ENCODE data around the gene GKN1.

The GKN1 gene

DNA sequence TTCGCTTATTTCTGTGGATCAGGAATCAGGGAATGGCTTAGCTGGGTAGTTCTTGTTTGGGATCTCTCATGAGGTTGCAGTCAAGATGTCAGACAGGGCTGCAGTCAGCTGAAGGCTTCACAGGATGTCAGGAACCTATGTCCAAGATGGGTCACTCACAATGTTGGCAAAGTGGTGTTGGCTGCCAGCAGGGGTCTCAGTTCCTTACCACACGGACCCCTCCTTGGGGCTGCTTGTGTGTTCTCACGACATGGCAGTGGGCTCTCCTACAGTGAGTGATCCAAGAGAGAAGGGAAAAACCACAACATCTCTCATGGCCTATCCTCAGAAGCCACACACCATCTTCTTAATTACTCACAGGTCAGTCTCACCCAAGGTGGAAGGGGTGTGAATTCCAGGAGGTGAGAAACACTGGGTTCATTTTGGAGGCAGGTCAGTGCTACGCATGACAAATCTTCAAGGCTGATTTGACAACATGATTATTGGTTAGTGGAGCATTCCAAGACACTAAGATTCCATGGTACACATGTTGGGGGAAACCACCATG is 37.2 kb downstream of the GKN1 start:
- DNase-seq = no peak

DNA sequence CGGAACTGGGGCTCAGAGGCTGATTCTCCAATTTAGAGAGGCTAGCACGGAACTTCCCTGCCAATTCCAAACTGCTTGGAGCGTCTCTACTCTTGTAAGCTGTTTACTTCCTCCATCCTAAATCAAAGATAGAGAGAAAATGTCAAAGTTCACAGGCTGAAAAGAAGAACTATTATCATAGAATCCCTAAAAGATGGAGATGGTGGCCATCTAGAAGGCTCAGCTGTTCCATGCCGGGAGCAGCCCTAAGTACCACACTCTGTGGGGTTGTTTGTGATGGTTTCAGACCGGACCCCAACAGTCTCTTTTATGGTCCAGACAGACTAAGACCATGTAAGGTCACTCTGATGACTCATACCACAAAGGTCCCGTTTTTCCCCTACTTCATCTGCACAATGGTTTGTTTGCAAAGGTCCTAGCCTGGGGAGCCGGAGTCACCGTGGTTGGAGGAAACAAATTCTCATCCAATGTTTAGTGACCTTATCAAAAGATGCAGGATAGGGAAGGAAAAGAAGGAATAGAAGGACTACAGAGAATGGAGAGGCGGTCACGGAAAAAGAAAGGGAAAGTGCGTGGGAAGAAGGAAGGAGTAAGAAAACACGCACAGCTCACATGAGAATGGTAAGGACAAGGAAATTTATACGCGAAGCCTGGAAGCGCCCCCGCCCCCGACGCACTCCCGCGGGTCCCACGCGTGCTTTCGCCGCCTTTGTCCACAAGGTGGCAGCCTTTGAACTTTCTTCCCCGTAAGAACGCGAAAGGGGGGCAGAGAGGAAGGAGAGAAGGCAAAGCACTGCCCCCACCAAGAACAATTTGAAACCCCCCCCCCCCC is 38.1 kb downstream of the GKN1 start:
- DNase-seq = peak; percentile 51

DNA sequence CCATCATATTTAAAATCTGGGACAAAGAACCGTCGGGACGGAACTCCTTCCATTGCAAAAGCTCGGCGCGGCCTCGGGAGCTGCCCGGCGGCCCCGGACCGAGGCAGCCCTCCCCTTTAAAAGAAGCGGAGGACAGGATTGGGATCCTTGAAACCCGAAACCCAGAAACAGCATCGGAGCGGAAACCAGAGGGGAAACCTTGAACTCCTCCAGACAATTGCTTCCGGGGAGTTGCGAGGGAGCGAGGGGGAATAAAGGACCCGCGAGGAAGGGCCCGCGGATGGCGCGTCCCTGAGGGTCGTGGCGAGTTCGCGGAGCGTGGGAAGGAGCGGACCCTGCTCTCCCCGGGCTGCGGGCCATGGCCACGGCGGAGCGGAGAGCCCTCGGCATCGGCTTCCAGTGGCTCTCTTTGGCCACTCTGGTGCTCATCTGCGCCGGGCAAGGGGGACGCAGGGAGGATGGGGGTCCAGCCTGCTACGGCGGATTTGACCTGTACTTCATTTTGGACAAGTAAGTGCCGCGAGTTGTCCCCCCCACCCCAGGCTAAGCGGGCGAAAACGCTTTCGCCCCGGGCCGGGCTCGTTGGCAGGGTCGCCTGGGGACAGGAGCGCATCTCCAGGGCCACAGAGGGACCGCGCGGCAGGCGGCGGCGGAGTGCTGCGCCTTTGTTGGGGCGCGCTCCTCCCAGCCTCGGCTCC is 38.9 kb downstream of the GKN1 start, which contains the start of gene ANTXR1:
Gene ANTXR1 (plus strand): TSS at position 38 of the 698 bp plus-strand sequence. CDS start 321 bp downstream, at position 359.
- no peak for DNase-seq

DNA sequence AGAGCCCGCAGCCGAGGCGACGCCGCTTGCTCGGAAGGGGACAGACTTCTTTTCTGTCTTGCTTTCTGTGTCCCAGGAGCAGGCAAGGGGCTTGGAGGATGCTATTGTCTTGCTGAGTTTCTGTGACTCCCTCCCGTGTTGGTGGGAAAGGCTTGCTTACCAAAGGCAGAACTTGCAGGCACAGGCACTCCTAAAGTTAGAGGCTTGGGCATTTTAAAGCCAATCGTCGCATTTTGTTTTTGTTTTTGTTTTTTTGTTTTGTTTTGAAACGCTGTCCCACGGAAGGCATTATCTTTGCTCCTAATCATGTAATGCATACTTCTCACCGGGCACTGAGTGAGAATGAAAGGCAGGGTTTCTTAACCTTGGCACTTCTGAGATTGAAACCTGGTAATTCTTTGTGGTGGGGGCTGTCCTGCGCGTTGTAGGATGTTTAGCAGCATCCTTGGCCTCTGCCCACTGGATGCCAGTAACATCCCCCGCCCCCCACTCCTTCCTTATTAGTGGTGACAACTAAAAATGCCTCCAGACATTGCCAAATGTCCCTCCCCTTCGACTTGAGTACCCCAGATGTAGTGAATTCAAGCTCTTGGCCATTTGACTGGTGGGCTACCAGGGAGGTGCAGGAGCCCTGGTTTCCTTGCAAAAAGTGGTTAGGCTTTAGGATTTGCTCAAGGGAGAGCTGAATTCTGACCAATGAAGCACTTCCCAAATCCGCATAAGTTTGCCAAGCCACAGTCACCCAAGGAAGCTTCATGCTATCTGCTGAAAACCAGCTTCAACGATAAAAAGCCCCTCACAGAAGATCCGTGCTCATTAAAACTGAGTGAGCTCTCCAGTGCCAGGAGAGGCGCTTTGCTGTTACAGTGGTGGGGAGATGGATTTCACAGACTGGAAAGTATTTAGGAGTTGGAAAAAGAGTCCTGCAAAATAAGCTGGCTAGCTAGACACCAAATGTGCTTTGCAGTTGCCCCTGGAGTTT is 39.7 kb downstream of the GKN1 start:
- DNase-seq = no peak

DNA sequence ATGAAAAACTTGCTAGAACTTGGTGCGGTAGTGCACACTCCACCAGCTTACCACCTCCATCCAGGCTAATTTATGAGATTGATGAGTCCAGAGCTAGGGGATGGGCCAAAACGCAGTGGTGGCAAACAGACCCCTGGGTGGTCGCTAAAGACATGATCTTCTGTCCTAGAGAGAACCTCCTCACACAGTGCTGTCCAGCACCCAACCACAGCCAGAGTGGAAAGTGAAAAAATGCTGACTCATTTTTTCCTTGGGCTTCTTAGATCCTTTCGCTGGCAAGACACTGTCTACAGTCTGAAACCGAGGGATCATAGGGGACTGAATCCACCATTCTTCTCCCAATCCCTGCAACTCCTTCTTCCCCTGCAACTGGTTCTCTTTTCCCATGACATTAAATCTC is 42.6 kb downstream of the GKN1 start:
- no peak for DNase-seq

- DNase-seq = no peak
Measured at GRCh38 chr2:69017835-69018234, 43.4 kb downstream of the GKN1 start.

DNA sequence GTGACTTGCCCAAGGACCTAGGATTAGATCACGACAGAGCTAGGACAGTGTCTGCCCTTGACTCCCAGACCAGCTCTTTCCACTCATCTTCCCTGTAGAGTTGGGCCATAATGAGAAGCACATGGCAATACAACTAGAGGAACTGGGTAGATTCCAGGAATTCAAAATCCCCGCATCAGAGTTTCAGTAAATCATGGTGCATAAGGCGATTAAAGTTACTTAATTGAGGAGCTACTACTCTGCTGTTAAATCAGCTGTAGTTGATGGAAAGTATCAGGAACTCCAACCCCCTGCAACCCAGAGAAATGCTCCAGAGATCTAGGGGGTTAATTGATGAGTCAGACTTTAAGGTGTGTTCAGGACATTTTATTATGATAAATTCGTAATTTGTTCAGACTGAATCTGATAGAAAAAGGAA is 44.3 kb downstream of the GKN1 start:
- no peak for DNase-seq

- DNase-seq = no peak
Measured at GRCh38 chr2:69020496-69021426, 46.3 kb downstream of the GKN1 start.

GRCh38 chr2:69021727-69022126 is 47.3 kb downstream of the GKN1 start:
- DNase-seq = no peak

- no peak for DNase-seq
Measured at GRCh38 chr2:69022548-69022947, 48.1 kb downstream of the GKN1 start.

- no peak for DNase-seq
Measured at GRCh38 chr2:69023236-69023635, 48.8 kb downstream of the GKN1 start.

DNA sequence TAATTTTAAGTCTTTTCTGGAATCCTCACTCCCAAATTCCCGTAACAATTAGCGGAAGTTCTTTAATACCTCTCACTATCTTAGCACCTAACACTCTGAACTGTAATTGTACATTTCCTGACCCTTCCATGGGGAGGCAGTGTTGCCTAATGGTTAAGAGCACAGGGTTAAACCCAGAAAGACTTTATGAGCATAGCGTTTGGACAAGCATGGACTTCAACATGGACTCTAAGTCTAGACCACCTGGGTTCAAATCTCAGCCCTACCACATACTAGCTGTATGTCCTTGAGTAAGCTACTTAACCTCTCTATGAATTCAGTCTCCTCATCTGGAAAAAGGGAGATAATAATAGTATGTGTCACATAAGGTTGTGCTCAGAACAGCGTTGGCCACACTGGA is 51.6 kb downstream of the GKN1 start:
- DNase-seq = no peak

DNA sequence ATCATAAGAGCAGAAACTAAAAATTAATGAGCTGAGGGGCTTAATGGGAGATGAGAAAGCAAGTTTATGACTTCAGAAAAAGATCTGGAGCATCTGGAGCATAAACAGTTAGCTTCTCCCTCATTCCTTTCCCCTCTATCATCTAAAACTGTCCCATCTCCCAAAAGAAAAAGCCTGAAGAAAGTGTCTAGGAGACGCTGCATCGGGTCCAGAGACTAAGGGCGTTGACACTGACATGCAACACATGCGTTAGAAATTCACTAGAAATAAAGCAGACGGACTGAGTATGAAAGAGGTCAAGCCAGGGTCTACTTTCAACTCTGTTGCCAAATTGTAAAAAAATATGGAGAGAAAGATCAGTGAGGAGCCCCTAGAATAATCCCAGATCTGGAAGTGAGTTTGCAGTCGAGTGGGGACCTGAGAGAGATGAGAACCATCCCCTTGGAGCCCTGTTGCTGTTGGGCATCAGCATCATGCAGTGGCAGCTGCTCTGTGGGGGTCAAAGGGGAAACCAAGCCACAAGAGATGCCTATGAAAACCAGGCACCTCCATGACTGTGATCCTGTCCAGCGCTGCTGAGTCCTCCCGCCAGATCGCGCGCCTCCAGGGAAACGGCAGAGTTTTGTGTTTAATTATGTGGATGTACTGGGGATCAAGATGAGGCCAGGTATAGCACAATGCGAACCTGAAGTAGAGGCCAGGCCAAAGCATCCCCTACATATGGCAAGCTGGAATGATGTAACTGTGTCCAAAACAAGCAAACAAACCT is 52.4 kb downstream of the GKN1 start:
- DNase-seq = no peak

Measured in CD4-positive, alpha-beta T cell treated with Interleukin-6 for 4 hours (primary cell).